OCI-M2 (cell line): ENCODE results near the gene DDX51.

Source experiments
- DNase-seq: peaks from one replicate; lab custom pipeline; 2025; ENCODE audit not compliant: unreplicated experiment; lab: John Stamatoyannopoulos, UW

Gene DDX51

GRCh38 chr12:132144115-132144809 lies at the start of gene DDX51, which contains the start of gene NOC4L:
DDX51 (minus strand) TSS chr12:132144319; CDS start chr12:132144296, 23 bp downstream.
NOC4L (plus strand) TSS chr12:132144457; CDS start chr12:132144489, 32 bp downstream.
- peak; percentile 25 for DNase-seq

DNA sequence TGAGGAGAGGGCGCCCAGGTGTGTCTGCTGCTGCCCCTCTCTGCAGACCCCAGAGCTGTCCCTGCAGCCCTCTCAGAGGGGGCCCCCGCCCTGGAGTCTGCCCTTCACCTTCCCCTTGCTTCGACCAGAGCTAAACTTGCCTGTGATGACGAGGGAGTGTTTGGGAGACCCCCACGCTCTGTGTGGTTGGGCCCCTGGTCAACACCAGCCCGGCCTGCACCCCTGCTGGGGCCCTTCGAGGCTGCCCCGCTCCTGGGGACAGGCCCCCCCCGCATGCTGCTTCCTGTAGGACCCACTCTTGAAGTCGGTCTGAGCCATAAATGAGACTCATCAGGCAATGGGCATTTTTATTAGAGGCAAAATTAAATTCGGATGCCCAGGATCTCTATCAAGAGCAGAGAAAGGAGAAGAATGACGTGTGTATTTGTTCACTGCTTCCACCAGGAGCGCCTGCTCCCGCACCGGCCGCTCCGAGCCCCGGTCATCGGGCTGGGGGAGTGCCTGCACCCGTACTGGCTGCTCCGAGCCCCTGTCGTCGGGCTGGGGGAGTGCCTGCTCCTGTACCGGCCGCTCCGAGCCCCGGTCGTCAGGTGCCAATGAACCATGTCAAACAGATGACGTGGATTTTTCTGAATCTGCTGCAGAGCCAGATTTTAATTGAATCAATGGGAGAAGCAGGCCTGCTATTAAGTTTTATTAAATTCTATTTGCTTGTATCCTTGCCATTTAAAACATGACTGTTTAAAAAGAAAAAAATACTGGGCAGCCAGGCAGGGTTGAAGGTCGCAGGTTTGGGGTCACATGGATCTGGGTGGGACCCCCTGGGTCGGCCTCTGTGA lies 47.8 kb upstream of the DDX51 start:
- no peak for DNase-seq

DNA sequence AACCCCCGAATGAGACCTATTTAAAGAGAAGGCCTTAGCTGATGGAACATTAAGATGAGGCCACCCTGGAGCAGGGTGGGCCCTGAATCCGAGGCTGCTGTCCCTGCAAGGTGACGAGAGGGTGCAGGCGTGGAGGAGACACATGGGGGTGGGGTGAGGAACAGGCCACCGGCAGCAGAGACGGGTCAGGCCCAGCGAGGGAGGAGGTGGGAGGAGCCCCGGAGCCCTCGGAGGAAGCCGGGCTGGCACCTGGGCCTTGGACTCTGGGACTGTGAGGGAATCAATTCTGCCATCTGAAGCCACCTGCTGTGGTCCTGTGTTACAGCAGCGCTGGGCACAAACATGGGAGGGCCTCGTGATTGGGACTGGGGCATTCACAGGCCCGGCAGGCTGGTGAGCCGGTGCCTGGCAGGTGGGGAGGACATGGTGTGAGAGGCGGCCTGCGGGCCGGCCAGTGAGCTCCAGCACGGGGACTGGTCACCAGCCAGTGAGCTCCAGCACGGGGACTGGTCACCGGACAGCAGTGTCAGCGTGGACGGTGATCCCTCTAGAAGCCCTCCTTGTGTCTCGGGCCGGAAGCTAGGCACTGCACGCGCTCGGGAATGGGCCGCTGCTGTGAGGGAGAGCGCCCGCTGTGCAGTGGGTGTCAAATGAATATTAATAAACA lies 46.8 kb upstream of the DDX51 start:
- DNase-seq: no peak

- no peak for DNase-seq
Measured at GRCh38 chr12:132190012-132190755, 46.1 kb upstream of the DDX51 start.

DNA sequence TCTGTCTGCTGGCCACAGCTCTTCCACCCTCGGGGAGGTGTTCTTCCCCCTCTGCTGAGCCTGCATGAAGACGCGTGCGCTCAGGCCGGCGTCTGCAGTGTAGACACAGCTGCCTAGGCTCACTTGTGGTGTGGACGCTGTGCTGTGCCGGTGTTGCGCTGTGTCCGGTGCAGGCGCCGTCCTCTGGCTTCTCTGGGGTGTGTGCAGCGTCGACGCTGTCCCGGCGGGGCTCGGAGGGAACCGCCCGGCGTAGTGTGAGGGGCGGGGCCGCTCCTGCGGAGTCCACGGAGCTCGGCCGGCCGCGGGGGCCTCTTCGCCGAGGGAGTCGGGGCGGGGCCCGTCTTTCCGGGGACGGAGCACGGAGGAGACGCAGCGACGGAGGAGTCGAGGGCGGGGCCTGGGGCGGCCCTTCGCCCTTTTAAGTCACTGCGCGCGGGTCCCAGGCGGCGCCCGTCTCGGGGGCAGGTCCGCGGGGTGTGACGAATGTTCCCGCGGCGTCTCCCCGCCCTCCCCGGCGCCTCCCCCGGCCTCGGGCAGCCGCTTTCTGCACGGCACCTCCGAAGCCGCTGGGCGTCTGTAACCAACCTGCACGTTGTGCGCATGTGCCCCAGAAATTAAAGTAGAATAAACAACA lies 45.4 kb upstream of the DDX51 start:
- DNase-seq: peak; percentile 8

DNA sequence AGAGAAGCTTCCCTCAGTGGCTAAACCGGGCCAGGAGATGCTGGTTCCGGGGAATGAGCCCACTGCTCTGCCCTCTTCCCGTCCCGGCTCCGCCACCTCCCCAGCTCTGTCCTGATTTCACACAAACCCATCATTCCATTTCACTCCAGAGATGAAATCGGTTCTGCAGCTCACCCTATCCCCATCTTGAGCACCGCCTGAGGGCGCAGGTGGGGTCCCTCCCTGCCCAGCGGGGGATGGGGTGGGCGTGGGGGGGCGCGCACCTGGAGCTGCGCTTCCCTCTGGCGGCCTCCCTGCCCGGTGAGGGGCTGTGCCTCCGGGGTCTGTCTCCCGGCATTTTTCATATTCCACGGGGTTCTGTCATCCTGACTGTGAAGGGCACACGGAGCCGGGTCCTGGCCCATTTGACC lies 44.8 kb upstream of the DDX51 start:
- DNase-seq: no peak

DNA sequence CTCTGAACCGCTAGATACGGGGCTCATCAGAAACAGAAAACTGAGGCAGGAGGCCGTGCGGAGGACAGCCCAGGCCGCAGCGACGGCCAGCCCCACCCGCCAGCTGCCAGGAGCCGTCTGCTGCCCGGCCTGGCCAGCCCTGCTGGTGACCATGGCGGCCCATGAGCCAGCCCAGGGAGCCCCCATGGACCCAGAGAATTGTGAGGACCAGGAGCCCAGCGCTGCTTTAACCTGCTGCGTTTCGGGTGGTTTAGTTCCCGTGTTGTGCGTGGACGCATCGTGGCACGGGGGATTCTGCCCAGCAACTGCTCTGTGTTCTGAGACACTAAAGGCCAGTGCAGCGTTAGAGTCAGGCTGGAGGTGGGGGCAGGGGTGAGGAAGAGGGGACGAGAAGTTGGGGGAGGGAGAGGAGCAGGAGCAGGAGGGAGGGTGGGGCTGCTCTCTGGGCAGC lies 44.4 kb upstream of the DDX51 start:
- no peak for DNase-seq

- no peak for DNase-seq
Measured at GRCh38 chr12:132187646-132188450, 43.7 kb upstream of the DDX51 start.

GRCh38 chr12:132186857-132187620 lies 42.9 kb upstream of the DDX51 start:
- no peak for DNase-seq

DNA sequence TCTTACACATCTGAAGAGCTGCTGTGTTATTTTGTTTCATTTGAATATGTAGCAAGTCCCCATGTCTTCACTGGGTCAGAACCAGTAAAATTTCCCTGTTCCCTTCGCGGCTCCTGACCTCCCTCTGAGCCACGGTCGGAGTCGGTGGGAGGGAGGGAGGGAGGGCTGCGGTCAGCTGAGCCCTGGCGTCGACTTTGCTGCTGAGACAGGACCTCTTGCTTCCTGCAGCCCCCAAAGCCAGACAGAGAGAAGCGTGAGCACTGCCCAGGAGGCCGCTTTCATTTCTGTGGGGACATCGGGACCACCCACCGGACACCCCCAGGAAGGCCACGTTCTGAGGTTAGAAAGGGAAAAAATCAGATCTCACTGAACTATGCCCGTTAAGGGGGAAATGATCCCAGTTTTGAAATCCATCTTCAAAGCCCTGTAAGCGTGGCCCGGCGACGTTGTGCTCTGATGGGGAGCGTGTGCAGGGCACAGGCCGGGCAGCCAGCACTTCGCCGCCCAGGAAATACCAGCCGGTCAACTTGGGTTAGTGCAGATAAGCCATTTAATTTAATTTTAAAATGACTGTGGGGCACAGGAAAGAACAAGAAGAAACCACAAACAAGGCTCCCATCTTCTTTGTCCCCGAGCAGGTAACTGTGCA lies 42.2 kb upstream of the DDX51 start:
- no peak for DNase-seq

DNA sequence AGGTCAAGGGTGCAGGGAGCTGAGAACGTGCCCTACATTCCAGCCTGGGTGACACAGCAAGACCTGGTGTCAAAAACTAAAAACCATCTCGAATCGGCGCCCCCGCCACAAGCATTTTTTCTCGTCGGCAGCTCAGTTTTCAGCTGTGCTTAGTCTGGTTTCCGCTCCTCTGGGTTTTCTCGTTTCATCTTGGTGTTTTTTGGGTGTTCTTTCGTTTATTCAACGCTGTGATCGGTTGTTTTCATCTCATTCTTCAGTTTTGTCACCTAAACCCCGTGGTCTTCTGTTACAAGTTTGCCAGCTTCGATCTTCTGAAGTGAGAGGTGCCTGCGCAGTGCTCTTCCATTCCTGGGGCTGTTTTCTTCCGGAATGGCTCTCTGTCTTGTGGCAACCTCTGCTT lies 41.6 kb upstream of the DDX51 start:
- DNase-seq: no peak

DNA sequence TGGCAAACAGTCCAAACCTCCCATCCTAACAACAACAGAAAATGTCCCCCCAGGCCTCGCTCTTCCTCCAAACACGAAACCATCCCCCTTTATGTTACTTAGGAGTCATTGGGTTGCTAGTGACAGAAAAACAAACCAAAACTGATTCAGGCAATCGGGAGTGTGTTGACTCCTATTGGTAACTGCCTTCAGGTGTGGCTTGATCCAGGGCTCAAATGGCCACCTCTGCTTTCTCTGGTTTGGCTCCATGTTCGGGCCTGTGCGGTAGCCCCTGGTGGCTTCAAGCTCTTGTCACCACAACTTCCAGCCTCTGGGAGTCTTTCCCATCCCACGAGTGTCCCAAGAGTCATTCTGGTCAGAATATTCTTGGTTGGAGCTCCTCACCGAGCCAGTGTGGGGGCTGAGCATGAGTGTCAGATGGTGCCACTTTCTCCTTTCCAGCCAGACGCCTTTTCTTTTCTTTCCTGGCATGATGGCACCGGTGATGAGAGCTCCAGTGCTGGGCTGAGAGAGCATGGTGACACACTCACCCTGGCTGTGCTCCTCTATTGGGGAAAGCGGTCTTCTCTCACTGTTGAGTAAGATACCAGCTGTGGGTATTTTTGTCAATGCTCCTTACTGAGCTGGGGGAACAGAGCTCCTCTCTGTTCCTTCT lies 38.7 kb upstream of the DDX51 start:
- DNase-seq: no peak

GRCh38 chr12:132182206-132182710 lies 38.1 kb upstream of the DDX51 start:
- no peak for DNase-seq

DNA sequence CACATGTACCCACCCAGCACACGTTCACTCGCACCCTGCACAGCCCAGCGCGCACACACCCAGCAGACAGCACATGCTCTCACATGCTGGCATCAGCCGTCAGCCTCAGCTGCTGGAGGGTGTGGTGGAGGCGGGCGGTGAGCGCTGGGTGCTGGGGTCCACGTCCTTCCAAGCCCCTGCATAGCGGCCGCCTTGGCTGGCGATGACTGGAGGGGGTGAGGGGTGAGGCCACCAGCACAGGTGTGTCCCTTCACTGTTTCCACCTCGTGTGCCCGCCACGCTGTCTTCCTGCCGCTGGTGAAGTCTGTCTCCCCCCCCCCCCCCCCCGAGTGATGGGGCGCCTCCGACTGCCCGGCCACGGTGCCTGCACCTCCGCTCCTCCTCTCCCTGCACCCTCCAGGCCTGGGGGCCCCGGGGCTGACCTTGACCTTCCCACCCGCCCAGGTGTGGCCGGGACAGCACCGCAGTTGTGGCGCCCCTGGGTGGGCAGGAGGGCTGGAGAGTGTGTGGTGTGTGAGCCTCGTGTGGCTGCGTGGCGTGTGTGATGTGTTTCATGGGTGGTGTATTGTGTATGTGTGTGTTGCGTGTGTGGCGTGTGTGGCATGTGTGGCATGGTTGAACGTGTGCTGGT lies 37.6 kb upstream of the DDX51 start:
- DNase-seq: no peak

GRCh38 chr12:132180648-132181546 lies 36.8 kb upstream of the DDX51 start:
- DNase-seq: no peak
